ENCODE measurements around the gene HS3ST1. TPM values are rescaled to one million over a fixed set of nuclear protein-coding genes. Genes with fewer than 3 reads are reported as not detected.

HS3ST1 gene
- total RNA-seq, 1 donor from 2014 or later: not detected

DNA sequence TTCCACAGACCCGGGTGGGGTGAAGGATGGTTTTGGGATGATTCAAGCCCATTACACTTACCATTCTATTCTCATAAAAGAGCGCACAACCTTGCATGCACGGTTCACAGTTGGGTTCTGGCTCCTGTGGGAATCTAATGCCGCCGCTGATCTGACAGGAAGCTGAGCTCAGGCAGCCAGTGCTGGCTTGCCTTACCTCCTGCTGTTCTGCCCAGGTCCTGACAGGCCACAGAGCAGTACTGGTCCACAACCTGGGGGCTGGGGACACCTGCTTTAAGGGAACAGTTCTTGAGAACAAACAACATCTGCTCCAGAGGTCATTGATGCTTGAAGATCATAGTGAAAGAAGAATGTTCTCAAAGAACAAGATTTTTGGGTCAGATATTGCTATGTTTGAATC lies 8.0 kb upstream of the HS3ST1 start:
- Mint-ChIP-seq H3K27ac (no peak overlapping the region), H3K9me3 (no peaks in the 10 kb centered on the region), H3K4me3 (no peak overlapping the region), H3K36me3 (no peaks in the 10 kb centered on the region), H3K4me1 (peaks cover 2% of the 10 kb centered on the region), H3K27me3 (ENCODE audit: insufficient read depth, low read depth) (no peaks in the 10 kb centered on the region)
- Histone ChIP-seq H3K4me2 (no peak overlapping the region), H3F3A (ENCODE audit: low read depth) (no peaks in the 10 kb centered on the region), H4K20me1 (ENCODE audit: low read depth) (no peaks in the 10 kb centered on the region), H2AFZ (replicated peaks) (no peak overlapping the region), H3K36me3 (no peaks in the 10 kb centered on the region), H3K79me2 (ENCODE audit: low read depth) (no peaks in the 10 kb centered on the region), H3K27ac (no peak overlapping the region), H3K4me3 (no peak overlapping the region), H3K4me1 (peaks cover 4% of the 10 kb centered on the region), H3K9me3 (ENCODE audit: low read depth) (no peaks in the 10 kb centered on the region), H3K27me3 (peaks cover 6% of the 10 kb centered on the region), H3K9ac (no peak overlapping the region)
- TF ChIP-seq, protein P1, sequence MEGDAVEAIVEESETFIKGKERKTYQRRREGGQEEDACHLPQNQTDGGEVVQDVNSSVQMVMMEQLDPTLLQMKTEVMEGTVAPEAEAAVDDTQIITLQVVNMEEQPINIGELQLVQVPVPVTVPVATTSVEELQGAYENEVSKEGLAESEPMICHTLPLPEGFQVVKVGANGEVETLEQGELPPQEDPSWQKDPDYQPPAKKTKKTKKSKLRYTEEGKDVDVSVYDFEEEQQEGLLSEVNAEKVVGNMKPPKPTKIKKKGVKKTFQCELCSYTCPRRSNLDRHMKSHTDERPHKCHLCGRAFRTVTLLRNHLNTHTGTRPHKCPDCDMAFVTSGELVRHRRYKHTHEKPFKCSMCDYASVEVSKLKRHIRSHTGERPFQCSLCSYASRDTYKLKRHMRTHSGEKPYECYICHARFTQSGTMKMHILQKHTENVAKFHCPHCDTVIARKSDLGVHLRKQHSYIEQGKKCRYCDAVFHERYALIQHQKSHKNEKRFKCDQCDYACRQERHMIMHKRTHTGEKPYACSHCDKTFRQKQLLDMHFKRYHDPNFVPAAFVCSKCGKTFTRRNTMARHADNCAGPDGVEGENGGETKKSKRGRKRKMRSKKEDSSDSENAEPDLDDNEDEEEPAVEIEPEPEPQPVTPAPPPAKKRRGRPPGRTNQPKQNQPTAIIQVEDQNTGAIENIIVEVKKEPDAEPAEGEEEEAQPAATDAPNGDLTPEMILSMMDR (IDR thresholded peaks at IDR 0.05): no peak
- TF ChIP-seq EZH2 (IDR thresholded peaks at IDR 0.05) (no peak), EZH2phosphoT487 (IDR thresholded peaks at IDR 0.05) (no peak)
- DNase-seq (ENCODE audit: low spot score): peak; percentile 44

DNA sequence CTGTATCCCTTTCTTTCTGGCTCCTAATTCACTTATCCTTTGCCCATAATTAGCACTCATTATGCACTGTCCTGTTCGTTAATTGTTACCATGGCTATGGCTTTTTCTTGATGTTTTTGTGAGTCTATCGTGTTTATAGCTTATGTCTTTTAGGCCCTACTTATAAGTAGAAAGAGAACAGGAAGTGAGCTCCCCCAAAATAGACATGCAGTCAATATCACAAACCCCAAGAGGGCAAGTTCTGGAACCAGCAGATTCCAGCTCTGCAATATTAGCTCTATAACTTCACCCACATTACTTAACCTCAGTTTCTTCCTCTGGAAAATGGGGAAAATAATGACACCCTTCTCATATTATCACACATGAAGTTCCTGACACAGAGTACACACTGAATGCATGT lies 7.4 kb upstream of the HS3ST1 start:
- no peak for DNase-seq (ENCODE audit: low spot score)
- Mint-ChIP-seq H3K9me3 (no peaks in the 10 kb centered on the region), H3K4me3 (no peak overlapping the region), H3K27me3 (ENCODE audit: insufficient read depth, low read depth) (no peaks in the 10 kb centered on the region), H3K36me3 (no peaks in the 10 kb centered on the region), H3K27ac (no peak overlapping the region), H3K4me1 (peaks cover 2% of the 10 kb centered on the region)
- Histone ChIP-seq H3K4me3 (no peak overlapping the region), H4K20me1 (ENCODE audit: low read depth) (no peaks in the 10 kb centered on the region), H3K4me1 (peaks cover 4% of the 10 kb centered on the region), H3K27me3 (peaks cover 12% of the 10 kb centered on the region), H3K27ac (no peak overlapping the region), H3K9me3 (ENCODE audit: low read depth) (no peaks in the 10 kb centered on the region), H3F3A (ENCODE audit: low read depth) (no peaks in the 10 kb centered on the region), H3K36me3 (no peaks in the 10 kb centered on the region), H2AFZ (replicated peaks) (no peak overlapping the region), H3K9ac (no peak overlapping the region), H3K79me2 (ENCODE audit: low read depth) (no peaks in the 10 kb centered on the region), H3K4me2 (no peak overlapping the region)
- TF ChIP-seq EZH2 (IDR thresholded peaks at IDR 0.05) (no peak), EZH2phosphoT487 (IDR thresholded peaks at IDR 0.05) (no peak)
- TF ChIP-seq, protein P1 (IDR thresholded peaks at IDR 0.05): no peak

- H3K27me3 ChIP-seq: peaks cover 17% of the 10 kb centered on the region
- Mint-ChIP-seq H3K4me3 (no peak overlapping the region), H3K27me3 (ENCODE audit: insufficient read depth, low read depth) (no peaks in the 10 kb centered on the region), H3K9me3 (no peaks in the 10 kb centered on the region), H3K36me3 (no peaks in the 10 kb centered on the region), H3K4me1 (peaks cover 2% of the 10 kb centered on the region), H3K27ac (no peak overlapping the region)
- peaks cover 4% of the 10 kb centered on the region for H3K4me1 ChIP-seq
- no peaks in the 10 kb centered on the region for H3F3A ChIP-seq (ENCODE audit: low read depth)
- H3K9me3 ChIP-seq (ENCODE audit: low read depth): no peaks in the 10 kb centered on the region
- no peak overlapping the region for H3K4me3 ChIP-seq
- H3K36me3 ChIP-seq: no peaks in the 10 kb centered on the region
- H3K27ac ChIP-seq: no peak overlapping the region
- no peaks in the 10 kb centered on the region for H4K20me1 ChIP-seq (ENCODE audit: low read depth)
- H3K9ac ChIP-seq: no peak overlapping the region
- H2AFZ ChIP-seq (replicated peaks): no peak overlapping the region
- no peak for TF ChIP-seq EZH2phosphoT487 (IDR thresholded peaks at IDR 0.05)
- TF ChIP-seq, protein P1 (IDR thresholded peaks at IDR 0.05): no peak
- no peak for TF ChIP-seq EZH2 (IDR thresholded peaks at IDR 0.05)
- no peak for DNase-seq (ENCODE audit: low spot score)
- no peak overlapping the region for H3K4me2 ChIP-seq
- no peaks in the 10 kb centered on the region for H3K79me2 ChIP-seq (ENCODE audit: low read depth)
These were observed 6.9 kb upstream of the HS3ST1 start for GRCh38 chr4:11435557-11435956.
